ENCODE data around the gene TMEM186.

GRCh38 chr16:8807189-8807588 is 9.8 kb upstream of the TMEM186 start:
- TF ChIP-seq EZH2phosphoT487 (IDR thresholded peaks at IDR 0.05; ENCODE audit: insufficient read depth, low read depth) (no peak), EZH2 (IDR thresholded peaks at IDR 0.05; ENCODE audit: insufficient read depth, poor library complexity, severe bottlenecking) (no peak)

All from GM23248 (cell line).